HepG2 (cell line): ENCODE data around the gene FFAR1. TPM values are rescaled to one million over a fixed set of nuclear protein-coding genes. Genes with fewer than 3 reads are reported as not detected.

Source experiments
- ATAC-seq: fragments of 200-7000 bp; cut with Tn5 transposase; 3 replicates; pipeline ENCODE4 v1.9.1; 2020; ENCODE audit warnings: mild to moderate bottlenecking, moderate library complexity
- BruUV-seq: library from RNA; stranded (reverse); fragments of 400-500 nt; replicated peaks from 2 replicates; lab custom pipeline; 2021; lab: Mats Ljungman, UMichigan
- CTCF ChIA-PET: fragments of 300-600 bp; formaldehyde crosslinking; extraction: SDS; loops from one replicate; lab custom pipeline; 2021; ENCODE audit warnings: low total read pairs, inconsistent platforms, low intra/inter-chr PET ratio; lab: Yijun Ruan, JAX
- POLR2A ChIA-PET: fragments of 350-600 bp; sonication (Branson Sonifier 250); formaldehyde crosslinking; loops from one replicate; lab custom pipeline; 2020; ENCODE audit warnings: antibody characterized with exemption, inconsistent platforms; lab: Yijun Ruan, JAX
- DNase-seq: peaks from one replicate; pipeline ENCODE4 v3.0.0-alpha.2; 2015; ENCODE audit warnings: low spot score
- FAIRE-seq: peaks from 3 replicates; lab custom pipeline; 2011; peaks lifted over from hg19 to GRCh38; lab: Jason Lieb, UNC
- H2AFZ ChIP-seq: one replicate; pipeline ENCODE4 v1.6.1; 2011; ENCODE audit warnings: low read length, inconsistent platforms
- H3K27ac ChIP-seq: fragments of 300-600 bp; 3 replicates; pipeline ENCODE4 v1.8.0; 2011; ENCODE audit warnings: mixed run types, mild to moderate bottlenecking, mixed read lengths, low read length, inconsistent platforms; ENCODE audit not compliant: insufficient read depth; ENCODE audit errors: extremely low read length
- H3K27me3 ChIP-seq, 2 experiments: fragments of 200-600 bp in 1 of 2; 2 replicates in 1 of 2; 3 replicates in 1 of 2; pipeline versions ENCODE4 v1.6.0 to v1.8.0; 2011; ENCODE audit warnings: low read length in 2 of 2, mild to moderate bottlenecking in 2 of 2, moderate library complexity in 2 of 2, inconsistent platforms in 1 of 2; ENCODE audit not compliant: insufficient read depth in 2 of 2, control insufficient read depth in 1 of 2
- H3K36me3 ChIP-seq, 2 experiments: fragments of 200-600 bp in 1 of 2; replicated peaks in 1 of 2; 2 replicates in 1 of 2; 3 replicates in 1 of 2; pipeline versions ENCODE4 v1.5.1 to v1.8.0; 2011; ENCODE audit warnings: low read length in 2 of 2, inconsistent platforms in 1 of 2; ENCODE audit not compliant: insufficient read depth in 2 of 2, control insufficient read depth in 1 of 2
- H3K4me1 ChIP-seq: 2 replicates; pipeline ENCODE4 v1.5.1; 2012; ENCODE audit warnings: low read length, inconsistent platforms; ENCODE audit not compliant: insufficient read depth
- H3K4me2 ChIP-seq: 2 replicates; pipeline ENCODE4 v1.6.0; 2011; ENCODE audit warnings: low read depth, low read length, inconsistent platforms
- H3K4me3 ChIP-seq, 3 experiments: fragments of 200-600 bp in 1 of 3; sonication (generic), shearing (Covaris generic) in 1 of 3; replicated peaks in 1 of 3; 2 replicates each; pipeline ENCODE4 v1.5.1; 2011 to 2016; ENCODE audit warnings: low read length in 3 of 3, inconsistent platforms in 2 of 3, low read depth in 2 of 3, mild to moderate bottlenecking in 2 of 3, control low read depth in 1 of 3, mixed read lengths in 1 of 3; ENCODE audit not compliant: insufficient read depth in 1 of 3
- H3K79me2 ChIP-seq: one replicate; pipeline ENCODE4 v1.6.1; 2011; ENCODE audit warnings: low read length, inconsistent platforms; ENCODE audit not compliant: insufficient read depth
- H3K9ac ChIP-seq: 2 replicates; pipeline ENCODE4 v1.6.0; 2011; ENCODE audit warnings: mild to moderate bottlenecking, low read depth, low read length, inconsistent platforms; ENCODE audit not compliant: insufficient read depth
- H3K9me3 ChIP-seq: 2 replicates; pipeline ENCODE4 v1.5.1; 2012; ENCODE audit warnings: mild to moderate bottlenecking, low read length
- H4K20me1 ChIP-seq: 2 replicates; pipeline ENCODE4 v1.6.0; 2011; ENCODE audit warnings: inconsistent platforms, mild to moderate bottlenecking, low read length, moderate library complexity; ENCODE audit not compliant: insufficient read depth
- CAMTA2 ChIP-seq: sonication (generic); formaldehyde crosslinking; IDR thresholded peaks from 2 replicates; pipeline ENCODE4 v1.4.0; 2020; ENCODE audit warnings: mild to moderate bottlenecking, missing genetic modification reagents, borderline replicate concordance
- DR1 ChIP-seq: sonication (generic); formaldehyde crosslinking; IDR thresholded peaks from 2 replicates; pipeline ENCODE4 v1.8.0; 2021; ENCODE audit warnings: mild to moderate bottlenecking, missing genetic modification reagents, inconsistent platforms
- HNF4G ChIP-seq, 2 experiments: sonication (generic) in 1 of 2; formaldehyde crosslinking in 1 of 2; IDR thresholded peaks; 2 replicates each; pipeline versions ENCODE4 v1.4.0 to v1.6.1; 2011 to 2020; ENCODE audit warnings: borderline replicate concordance in 2 of 2, low read depth in 2 of 2, mild to moderate bottlenecking in 2 of 2, low read length in 1 of 2, missing genetic modification reagents in 1 of 2, moderate library complexity in 1 of 2
- HOXA3 ChIP-seq: sonication (generic); formaldehyde crosslinking; IDR thresholded peaks from 2 replicates; pipeline ENCODE4 v1.5.0; 2020; ENCODE audit warnings: missing genetic modification reagents
- RFX1 ChIP-seq: fragments of 450-650 bp; IDR thresholded peaks from 2 replicates; pipeline ENCODE4 v1.6.1; 2017
- ZBTB38 ChIP-seq: sonication (generic); formaldehyde crosslinking; IDR thresholded peaks from 2 replicates; pipeline ENCODE4 v1.5.1; 2020; ENCODE audit warnings: mild to moderate bottlenecking, missing genetic modification reagents
- ZMYM2 ChIP-seq: sonication (generic); formaldehyde crosslinking; IDR thresholded peaks from 2 replicates; pipeline ENCODE4 v1.8.0; 2022; ENCODE audit warnings: mild to moderate bottlenecking, missing genetic modification reagents
- ZNF605 ChIP-seq: sonication (generic); formaldehyde crosslinking; IDR thresholded peaks from 2 replicates; pipeline ENCODE4 v1.8.0; 2022; ENCODE audit warnings: mild to moderate bottlenecking, missing genetic modification reagents
- WGBS: methylation state at CpG from one replicate; pipeline ENCODE4 v1.1.6; 2017; ENCODE audit warnings: low lambda C conversion rate; 5-methylcytosine and 5-hydroxymethylcytosine counted together
- in situ Hi-C: cut with HindIII; loops from 2 replicates; pipeline ENCODE4 v1.10.0; 2017; ENCODE audit warnings: low pct_unique_long_range_greater_than_20kb; ENCODE audit not compliant: extremely low pct_ligation_motif_present
- intact Hi-C: fragments of 100-400 bp; cut with micrococcal nuclease; formaldehyde crosslinking; loops from one replicate; pipeline ENCODE4 v1.10.0; 2022; ENCODE audit not compliant: unreplicated experiment
- polyA plus RNA-seq, 8 experiments: library from polyadenylated mRNA; depleted of rRNA in 3 of 8; stranded (reverse) in 7 of 8; unstranded in 1 of 8; fragments of >200 nt; fragmentation: Illumina TruSeq in 4 of 8; extraction: Trizol in 4 of 8; gene quantifications; 2 replicates each; pipeline versions ENCODE4 v1.2.1 to v1.2.3, GENCODE V29; 2011 to 2016; ENCODE audit warnings: low read depth in 4 of 8, missing spikeins in 1 of 8, mixed read lengths in 1 of 8; ENCODE audit not compliant: insufficient read depth in 1 of 8
- total RNA-seq, 5 experiments: library from RNA; depleted of rRNA; stranded (reverse); fragments of >200 nt; fragmentation: Illumina TruSeq; extraction: Trizol; gene quantifications; 2 replicates each; pipeline ENCODE4 v1.2.3, GENCODE V29; 2016; ENCODE audit warnings: low read depth in 1 of 5
- TF ChIP-seq, protein P1 (sequence below): sonication (generic); formaldehyde crosslinking; IDR thresholded peaks from 2 replicates; pipeline ENCODE4 v1.8.0; 2023; ENCODE audit warnings: mild to moderate bottlenecking, missing genetic modification reagents
- TF ChIP-seq, protein P2 (sequence below): sonication (generic); formaldehyde crosslinking; IDR thresholded peaks from 2 replicates; pipeline ENCODE4 v1.5.1; 2020; ENCODE audit warnings: mild to moderate bottlenecking, missing genetic modification reagents, borderline replicate concordance
- TF ChIP-seq, protein P3 (sequence below): sonication (generic); formaldehyde crosslinking; conservative IDR thresholded peaks from 2 replicates; pipeline ENCODE4 v1.4.0; 2020; ENCODE audit warnings: mild to moderate bottlenecking, missing genetic modification reagents, moderate library complexity

Gene FFAR1
- total and polyA plus RNA-seq, 2 of the 13 experiments (the other 11 are each of a cell fraction or from before 2014, with no cell fraction given), result not detected

DNA sequence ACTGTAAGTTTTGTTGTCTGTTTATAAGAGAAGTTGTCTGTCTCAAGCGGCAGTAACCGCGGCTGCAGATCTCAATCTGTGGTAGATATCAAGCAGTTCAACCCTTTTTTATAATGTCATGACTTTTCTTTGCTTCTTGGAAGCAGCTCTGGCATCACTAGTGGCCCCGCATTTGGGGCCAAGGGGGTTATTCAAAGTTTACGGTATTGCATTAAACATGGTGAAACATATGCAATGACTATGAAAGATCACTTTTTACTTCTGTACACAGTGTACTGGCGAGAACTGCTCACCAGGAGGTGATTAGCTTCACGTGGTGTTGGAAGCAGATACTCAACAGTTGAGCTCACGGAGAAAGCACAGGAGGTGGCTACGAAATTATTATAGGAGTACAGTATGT, 5.9 kb downstream of the FFAR1 start:
- Histone ChIP-seq H3K4me1 (peaks cover 63% of the 10 kb centered on the region), H2AFZ (no peak overlapping the region), H3K4me3 (no peak overlapping the region), H3K4me2 (no peak overlapping the region), H3K9me3 (no peaks in the 10 kb centered on the region), H3K36me3 (no peaks in the 10 kb centered on the region), H4K20me1 (no peaks in the 10 kb centered on the region), H3K9ac (no peak overlapping the region), H3K79me2 (no peaks in the 10 kb centered on the region), H3K27ac (no peak overlapping the region), H3K27me3 (peaks cover 0 to 1% of the 10 kb centered on the region in 2 experiments; a peak in 1 of 5 replicates)
- in situ Hi-C loops (loop anchor here (5.0 kb wide), 1 partner anchor 114 kb away; no protein-coding TSS in a partner anchor), intact Hi-C loops (loop anchor here (5.0 kb wide), 1 partner anchor 44 kb away; no protein-coding TSS in a partner anchor)
- no peak for TF ChIP-seq HOXA3 (CRISPR knock-in tag)
- TF ChIP-seq, protein P1, sequence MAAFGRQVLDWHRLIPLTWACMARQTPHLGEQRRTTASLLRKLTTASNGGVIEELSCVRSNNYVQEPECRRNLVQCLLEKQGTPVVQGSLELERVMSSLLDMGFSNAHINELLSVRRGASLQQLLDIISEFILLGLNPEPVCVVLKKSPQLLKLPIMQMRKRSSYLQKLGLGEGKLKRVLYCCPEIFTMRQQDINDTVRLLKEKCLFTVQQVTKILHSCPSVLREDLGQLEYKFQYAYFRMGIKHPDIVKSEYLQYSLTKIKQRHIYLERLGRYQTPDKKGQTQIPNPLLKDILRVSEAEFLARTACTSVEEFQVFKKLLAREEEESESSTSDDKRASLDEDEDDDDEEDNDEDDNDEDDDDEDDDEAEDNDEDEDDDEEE, result no peak
- no peak for TF ChIP-seq RFX1
- TF ChIP-seq CAMTA2, result no peak
- TF ChIP-seq HNF4G (IDR thresholded peaks at IDR 0.05; ENCODE audit: borderline replicate concordance, low read depth, low read length), result no peak
- TF ChIP-seq HNF4G (CRISPR knock-in tag; IDR thresholded peaks at IDR 0.05; ENCODE audit: borderline replicate concordance, low read depth), result no peak
- FAIRE-seq (no peak), DNase-seq (no peak), ATAC-seq (no peak)
- ChIA-PET POLR2A (interaction anchor here (0.8 to 1.6 kb wide), 2 partner anchors 81 to 141 kb away, joined by 3 read pairs; no protein-coding TSS in a partner anchor), CTCF (interaction anchor here (1.5 to 2.7 kb wide), 4 partner anchors 39 to 142 kb away, joined by 5 to 41 read pairs (median 20); partner anchors contain the start of gene USF2)
- no TSS peak for BruUV-seq
- 87% methylated on average over 9 of the region's 9 CpGs for WGBS

DNA sequence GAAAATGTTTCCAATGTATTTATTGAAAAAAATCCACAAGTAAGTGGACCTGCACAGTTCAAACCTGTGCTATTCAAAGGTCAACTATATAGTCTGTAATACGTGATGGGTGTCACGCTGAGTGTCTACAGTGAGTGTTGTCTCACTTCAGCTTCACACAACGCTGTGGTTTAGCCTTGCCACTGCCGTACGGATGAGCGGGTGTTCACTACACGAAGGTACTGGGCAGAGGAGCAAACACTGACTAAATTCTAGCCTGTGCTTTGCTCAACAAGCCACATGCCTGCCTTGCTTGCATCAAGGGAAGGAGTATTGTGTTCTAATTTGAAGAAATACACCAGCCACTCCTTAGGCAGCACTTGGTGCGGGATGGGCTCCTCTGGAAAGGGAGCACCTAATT, 7.2 kb downstream of the FFAR1 start:
- Histone ChIP-seq H3K27me3 (peaks cover 0 to 1% of the 10 kb centered on the region in 2 experiments; a peak in 1 of 5 replicates), H3K4me2 (no peak overlapping the region), H3K4me3 (no peak overlapping the region), H3K9me3 (no peaks in the 10 kb centered on the region), H3K9ac (no peak overlapping the region), H3K27ac (no peak overlapping the region), H4K20me1 (no peaks in the 10 kb centered on the region), H2AFZ (no peak overlapping the region), H3K4me1 (peaks cover 54% of the 10 kb centered on the region), H3K79me2 (no peaks in the 10 kb centered on the region), H3K36me3 (no peaks in the 10 kb centered on the region)
- no TSS peak for BruUV-seq
- FAIRE-seq (no peak), DNase-seq (no peak), ATAC-seq (no peak)
- POLR2A ChIA-PET, result no interaction called here
- whole genome bisulfite sequencing, result 33% methylated on average over 4 of the region's 8 CpGs
- CTCF ChIA-PET, result no interaction called here
- intact Hi-C loops, result loop anchor here (5.0 kb wide), 1 partner anchor 42 kb away; no protein-coding TSS in a partner anchor
- in situ Hi-C loops, result loop anchor here (5.0 kb wide), 1 partner anchor 112 kb away; no protein-coding TSS in a partner anchor
- no peak for TF ChIP-seq ZMYM2 (CRISPR knock-in tag)
- peak; percentile 93 for TF ChIP-seq ZBTB38
- TF ChIP-seq ZNF605, result no peak
- TF ChIP-seq, protein P2, sequence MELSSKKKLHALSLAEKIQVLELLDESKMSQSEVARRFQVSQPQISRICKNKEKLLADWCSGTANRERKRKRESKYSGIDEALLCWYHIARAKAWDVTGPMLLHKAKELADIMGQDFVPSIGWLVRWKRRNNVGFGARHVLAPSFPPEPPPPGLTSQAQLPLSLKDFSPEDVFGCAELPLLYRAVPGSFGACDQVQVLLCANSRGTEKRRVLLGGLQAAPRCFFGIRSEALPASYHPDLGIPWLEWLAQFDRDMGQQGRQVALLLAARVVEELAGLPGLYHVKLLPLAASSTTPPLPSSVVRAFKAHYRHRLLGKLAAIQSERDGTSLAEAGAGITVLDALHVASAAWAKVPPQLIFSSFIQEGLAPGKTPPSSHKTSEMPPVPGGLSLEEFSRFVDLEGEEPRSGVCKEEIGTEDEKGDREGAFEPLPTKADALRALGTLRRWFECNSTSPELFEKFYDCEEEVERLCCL (CRISPR knock-in tag), result no peak
- TF ChIP-seq DR1, result no peak
- TF ChIP-seq, protein P3, sequence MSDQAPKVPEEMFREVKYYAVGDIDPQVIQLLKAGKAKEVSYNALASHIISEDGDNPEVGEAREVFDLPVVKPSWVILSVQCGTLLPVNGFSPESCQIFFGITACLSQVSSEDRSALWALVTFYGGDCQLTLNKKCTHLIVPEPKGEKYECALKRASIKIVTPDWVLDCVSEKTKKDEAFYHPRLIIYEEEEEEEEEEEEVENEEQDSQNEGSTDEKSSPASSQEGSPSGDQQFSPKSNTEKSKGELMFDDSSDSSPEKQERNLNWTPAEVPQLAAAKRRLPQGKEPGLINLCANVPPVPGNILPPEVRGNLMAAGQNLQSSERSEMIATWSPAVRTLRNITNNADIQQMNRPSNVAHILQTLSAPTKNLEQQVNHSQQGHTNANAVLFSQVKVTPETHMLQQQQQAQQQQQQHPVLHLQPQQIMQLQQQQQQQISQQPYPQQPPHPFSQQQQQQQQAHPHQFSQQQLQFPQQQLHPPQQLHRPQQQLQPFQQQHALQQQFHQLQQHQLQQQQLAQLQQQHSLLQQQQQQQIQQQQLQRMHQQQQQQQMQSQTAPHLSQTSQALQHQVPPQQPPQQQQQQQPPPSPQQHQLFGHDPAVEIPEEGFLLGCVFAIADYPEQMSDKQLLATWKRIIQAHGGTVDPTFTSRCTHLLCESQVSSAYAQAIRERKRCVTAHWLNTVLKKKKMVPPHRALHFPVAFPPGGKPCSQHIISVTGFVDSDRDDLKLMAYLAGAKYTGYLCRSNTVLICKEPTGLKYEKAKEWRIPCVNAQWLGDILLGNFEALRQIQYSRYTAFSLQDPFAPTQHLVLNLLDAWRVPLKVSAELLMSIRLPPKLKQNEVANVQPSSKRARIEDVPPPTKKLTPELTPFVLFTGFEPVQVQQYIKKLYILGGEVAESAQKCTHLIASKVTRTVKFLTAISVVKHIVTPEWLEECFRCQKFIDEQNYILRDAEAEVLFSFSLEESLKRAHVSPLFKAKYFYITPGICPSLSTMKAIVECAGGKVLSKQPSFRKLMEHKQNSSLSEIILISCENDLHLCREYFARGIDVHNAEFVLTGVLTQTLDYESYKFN, result 0 out of 2 replicates have a peak, but pooled peaks have one; percentile 24
